Trophoblast cell (in vitro differentiated cells and primary cell): ENCODE measurements around the gene KCNMA1.

Experiments used
- DNase-seq, 2 donors: peaks; one replicate each; pipeline ENCODE4 v3.0.0-alpha.2; 2016
- H2AFZ ChIP-seq: 2 replicates; pipeline ENCODE4 v1.6.1; 2013; ENCODE audit warnings: low read length, moderate library complexity, mild to moderate bottlenecking; ENCODE audit not compliant: insufficient read depth, poor library complexity
- H2AK5ac ChIP-seq: 2 replicates; pipeline ENCODE4 v1.6.1; 2013; ENCODE audit warnings: mild to moderate bottlenecking, low read length
- H2BK120ac ChIP-seq: 2 replicates; pipeline ENCODE4 v1.6.1; 2013; ENCODE audit warnings: low read length, mild to moderate bottlenecking, moderate library complexity; ENCODE audit not compliant: insufficient read depth, poor library complexity
- H2BK12ac ChIP-seq: 2 replicates; pipeline ENCODE4 v1.6.1; 2013; ENCODE audit warnings: mild to moderate bottlenecking, low read length, moderate library complexity
- H2BK5ac ChIP-seq: 2 replicates; pipeline ENCODE4 v1.6.1; 2013; ENCODE audit warnings: low read length, low read depth, moderate library complexity, mild to moderate bottlenecking; ENCODE audit not compliant: poor library complexity
- H3K14ac ChIP-seq: 2 replicates; pipeline ENCODE4 v1.6.1; 2013; ENCODE audit warnings: mild to moderate bottlenecking, low read length
- H3K18ac ChIP-seq: 2 replicates; pipeline ENCODE4 v1.6.1; 2013; ENCODE audit warnings: mild to moderate bottlenecking, low read length
- H3K23ac ChIP-seq: 2 replicates; pipeline ENCODE4 v1.6.1; 2013; ENCODE audit warnings: low read length
- H3K27ac ChIP-seq: 2 replicates; pipeline ENCODE4 v1.5.1; 2013; ENCODE audit warnings: low read depth, mild to moderate bottlenecking, inconsistent platforms, low read length, moderate library complexity
- H3K27me3 ChIP-seq: 2 replicates; pipeline ENCODE4 v1.6.1; 2013; ENCODE audit warnings: inconsistent platforms, mild to moderate bottlenecking, low read length, moderate library complexity; ENCODE audit not compliant: insufficient read depth
- H3K36me3 ChIP-seq, 2 experiments: 1 replicate in 1 of 2; 2 replicates in 1 of 2; pipeline ENCODE4 v1.6.1; 2013; ENCODE audit warnings: low read length in 2 of 2, mild to moderate bottlenecking in 2 of 2, moderate library complexity in 1 of 2; ENCODE audit not compliant: insufficient read depth in 2 of 2, control insufficient read depth in 1 of 2
- H3K4ac ChIP-seq: 2 replicates; pipeline ENCODE4 v1.6.1; 2013; ENCODE audit warnings: low read depth, mild to moderate bottlenecking, low read length, moderate library complexity
- H3K4me1 ChIP-seq, 2 experiments: 1 replicate in 1 of 2; 2 replicates in 1 of 2; pipeline ENCODE4 v1.6.1; 2013; ENCODE audit warnings: low read length in 2 of 2, mild to moderate bottlenecking in 2 of 2, moderate library complexity in 1 of 2; ENCODE audit not compliant: insufficient read depth in 2 of 2, control insufficient read depth in 1 of 2
- H3K4me2 ChIP-seq: 2 replicates; pipeline ENCODE4 v1.6.1; 2013; ENCODE audit warnings: inconsistent platforms, mild to moderate bottlenecking, low read length, moderate library complexity
- H3K4me3 ChIP-seq: 2 replicates; pipeline ENCODE4 v1.5.1; 2013; ENCODE audit warnings: mild to moderate bottlenecking, low read depth, low read length, inconsistent platforms
- H3K79me1 ChIP-seq: one replicate; pipeline ENCODE4 v1.6.1; 2013; ENCODE audit warnings: low read length
- H3K79me2 ChIP-seq: 2 replicates; pipeline ENCODE4 v1.6.1; 2013; ENCODE audit warnings: low read length, mild to moderate bottlenecking; ENCODE audit not compliant: control insufficient read depth, insufficient read depth, poor library complexity
- H3K9ac ChIP-seq: 2 replicates; pipeline ENCODE4 v1.6.1; 2013; ENCODE audit warnings: mild to moderate bottlenecking, low read length
- H3K9me3 ChIP-seq: 2 replicates; pipeline ENCODE4 v1.6.1; 2013; ENCODE audit warnings: low read depth, mild to moderate bottlenecking, control low read depth, inconsistent platforms, low read length; ENCODE audit not compliant: insufficient read depth
- H4K12ac ChIP-seq: 2 replicates; pipeline ENCODE4 v1.6.1; 2013; ENCODE audit warnings: low read depth, mild to moderate bottlenecking, low read length, moderate library complexity
- H4K8ac ChIP-seq: 2 replicates; pipeline ENCODE4 v1.6.1; 2013; ENCODE audit warnings: low read depth, mild to moderate bottlenecking, low read length, moderate library complexity
- H4K91ac ChIP-seq: one replicate; pipeline ENCODE4 v1.6.1; 2013; ENCODE audit warnings: low read depth, mild to moderate bottlenecking, low read length, moderate library complexity
- WGBS: extraction: QIAGEN DNeasy Blood & Tissue Kit; methylation state at CpG from one replicate; pipeline ENCODE4 v1.1.7; 2013; ENCODE audit warnings: missing lambda C conversion rate; ENCODE audit not compliant: insufficient read length, insufficient coverage; ENCODE audit errors: extremely low coverage; 5-methylcytosine and 5-hydroxymethylcytosine counted together

Gene KCNMA1

GRCh38 chr10:77361426-77361825, 276.2 kb downstream of the KCNMA1 start:
- no peak overlapping the region for H3K23ac ChIP-seq
- H3K79me2 ChIP-seq, result no peaks in the 10 kb centered on the region
- no peak overlapping the region for H2BK120ac ChIP-seq
- no peak overlapping the region for H2BK5ac ChIP-seq
- H3K36me3 ChIP-seq, result peaks cover 8 to 17% of the 10 kb centered on the region in 2 experiments
- no peak overlapping the region for H3K14ac ChIP-seq
- peaks cover 7% of the 10 kb centered on the region for H3K9me3 ChIP-seq
- no peak overlapping the region for H4K8ac ChIP-seq
- peak overlapping the region; percentile 19 for H4K91ac ChIP-seq
- H3K27ac ChIP-seq, result no peak overlapping the region
- H3K4me2 ChIP-seq, result no peak overlapping the region
- no CpG with 5 or more reads among the region's 9 CpGs for WGBS
- no peak overlapping the region for H3K18ac ChIP-seq
- H3K27me3 ChIP-seq, result no peaks in the 10 kb centered on the region
- H4K12ac ChIP-seq, result no peak overlapping the region
- H3K4ac ChIP-seq, result no peak overlapping the region
- no peak overlapping the region for H2AK5ac ChIP-seq
- peaks cover 9 to 13% of the 10 kb centered on the region in 2 experiments for H3K4me1 ChIP-seq
- DNase-seq, result no peak
- no peak overlapping the region for H3K4me3 ChIP-seq
- H3K9ac ChIP-seq, result no peak overlapping the region
- H2BK12ac ChIP-seq, result no peak overlapping the region
- peaks cover 4% of the 10 kb centered on the region for H3K79me1 ChIP-seq
- no peak overlapping the region for H2AFZ ChIP-seq

GRCh38 chr10:77360835-77361234, 276.8 kb downstream of the KCNMA1 start:
- Histone ChIP-seq H3K4me1 (peaks cover 9 to 13% of the 10 kb centered on the region in 2 experiments), H3K79me1 (peaks cover 4% of the 10 kb centered on the region), H4K8ac (peak overlapping the region; percentile 1), H3K23ac (no peak overlapping the region), H3K27ac (peak overlapping the region; percentile 39), H3K9me3 (peaks cover 7% of the 10 kb centered on the region), H3K4ac (no peak overlapping the region), H4K91ac (peak overlapping the region; percentile 48), H2AFZ (no peak overlapping the region), H3K9ac (no peak overlapping the region), H3K4me3 (no peak overlapping the region), H2AK5ac (no peak overlapping the region), H4K12ac (no peak overlapping the region), H3K18ac (peak overlapping the region; percentile 50), H3K79me2 (no peaks in the 10 kb centered on the region), H3K36me3 (peaks cover 8 to 16% of the 10 kb centered on the region in 2 experiments), H2BK5ac (peak overlapping the region; percentile 23), H3K27me3 (no peaks in the 10 kb centered on the region), H3K4me2 (no peak overlapping the region), H2BK120ac (peak overlapping the region; percentile 20), H3K14ac (peak overlapping the region; percentile 22), H2BK12ac (no peak overlapping the region)
- DNase-seq, result no peak
- WGBS, result no CpG with 5 or more reads among the region's 5 CpGs

GRCh38 chr10:77359950-77360520, 277.6 kb downstream of the KCNMA1 start:
- no peak overlapping the region for H2BK120ac ChIP-seq
- no peak overlapping the region for H3K14ac ChIP-seq
- WGBS, result no CpG with 5 or more reads among the region's 2 CpGs
- H3K36me3 ChIP-seq, result peaks cover 8 to 13% of the 10 kb centered on the region in 2 experiments
- no peak overlapping the region for H4K8ac ChIP-seq
- H2AK5ac ChIP-seq, result no peak overlapping the region
- H3K4me1 ChIP-seq, result peaks cover 9 to 13% of the 10 kb centered on the region in 2 experiments
- no peak overlapping the region for H2BK12ac ChIP-seq
- no peak overlapping the region for H3K4me3 ChIP-seq
- H3K9me3 ChIP-seq, result peaks cover 7% of the 10 kb centered on the region
- H2BK5ac ChIP-seq, result no peak overlapping the region
- no peak overlapping the region for H3K23ac ChIP-seq
- no peak for DNase-seq
- no peak overlapping the region for H3K4ac ChIP-seq
- H3K27me3 ChIP-seq, result no peaks in the 10 kb centered on the region
- peak overlapping the region; percentile 48 for H4K91ac ChIP-seq
- H3K79me2 ChIP-seq, result no peaks in the 10 kb centered on the region
- no peak overlapping the region for H3K9ac ChIP-seq
- no peak overlapping the region for H4K12ac ChIP-seq
- peaks cover 4% of the 10 kb centered on the region for H3K79me1 ChIP-seq
- no peak overlapping the region for H3K4me2 ChIP-seq
- no peak overlapping the region for H3K18ac ChIP-seq
- no peak overlapping the region for H2AFZ ChIP-seq
- H3K27ac ChIP-seq, result peak overlapping the region; percentile 39

- Histone ChIP-seq H4K8ac (no peak overlapping the region), H3K4me3 (no peak overlapping the region), H3K4ac (no peak overlapping the region), H3K9ac (no peak overlapping the region), H3K9me3 (peaks cover 7% of the 10 kb centered on the region), H3K23ac (no peak overlapping the region), H3K4me2 (no peak overlapping the region), H3K79me1 (peaks cover 4% of the 10 kb centered on the region), H4K91ac (peak overlapping the region; percentile 26), H3K36me3 (peaks cover 6 to 13% of the 10 kb centered on the region in 2 experiments), H3K18ac (peak overlapping the region; percentile 6), H2BK5ac (no peak overlapping the region), H3K79me2 (no peaks in the 10 kb centered on the region), H3K27me3 (no peaks in the 10 kb centered on the region), H2BK12ac (peak overlapping the region; percentile 37), H2AK5ac (no peak overlapping the region), H2BK120ac (peak overlapping the region; percentile 2), H3K14ac (no peak overlapping the region), H2AFZ (no peak overlapping the region), H3K4me1 (peaks cover 9 to 13% of the 10 kb centered on the region in 2 experiments), H4K12ac (no peak overlapping the region), H3K27ac (no peak overlapping the region)
- no CpG with 5 or more reads among the region's 9 CpGs for WGBS
- DNase-seq, result no peak
These were observed 278.3 kb downstream of the KCNMA1 start for GRCh38 chr10:77359287-77359691.
